Large intestine (tissue), 3 donors: ENCODE data around the gene OPCML. TPM values are rescaled to one million over a fixed set of nuclear protein-coding genes. Genes with fewer than 3 reads are reported as not detected.

Source experiments
- DNase-seq, 2 donors: peaks; one replicate each; pipeline versions ENCODE4 v3.0.0 to v3.0.0-alpha.2; 2013
- H3K27ac ChIP-seq: one replicate; pipeline ENCODE4 v1.5.1; 2013; ENCODE audit warnings: low read length
- H3K27me3 ChIP-seq: 2 replicates; pipeline ENCODE4 v1.6.1; 2013; ENCODE audit warnings: low read length; ENCODE audit not compliant: control insufficient read depth, insufficient read depth
- H3K36me3 ChIP-seq: 2 replicates; pipeline ENCODE4 v1.6.1; 2013; ENCODE audit warnings: low read length; ENCODE audit not compliant: control insufficient read depth, insufficient read depth
- H3K4me1 ChIP-seq: one replicate; pipeline ENCODE4 v1.6.1; 2013; ENCODE audit warnings: low read length; ENCODE audit not compliant: control insufficient read depth, insufficient read depth
- H3K4me3 ChIP-seq: one replicate; pipeline ENCODE4 v1.5.1; 2013; ENCODE audit warnings: low read length
- H3K9me3 ChIP-seq: one replicate; pipeline ENCODE4 v1.6.1; 2013; ENCODE audit warnings: mild to moderate bottlenecking, low read depth, low read length, moderate library complexity; ENCODE audit not compliant: control insufficient read depth
- WGBS: methylation state at CpG from one replicate; pipeline ENCODE4 v1.1.5; 2013; ENCODE audit warnings: low lambda C conversion rate; ENCODE audit not compliant: insufficient coverage; 5-methylcytosine and 5-hydroxymethylcytosine counted together
- polyA plus RNA-seq: library from polyadenylated mRNA; unstranded; fragments of 120-200 nt; gene quantifications from one replicate; pipeline ENCODE4 v1.2.1, GENCODE V29; 2013

OPCML gene
- polyA plus RNA-seq, 1 donor, result 1.4 TPM

- no peak overlapping the region for H3K4me3 ChIP-seq
- no peaks in the 10 kb centered on the region for H3K36me3 ChIP-seq
- no CpG with 5 or more reads among the region's 6 CpGs for WGBS
- no peaks in the 10 kb centered on the region for H3K27me3 ChIP-seq
- no peak overlapping the region for H3K27ac ChIP-seq
- DNase-seq, result no peak
- no peaks in the 10 kb centered on the region for H3K9me3 ChIP-seq
- H3K4me1 ChIP-seq, result no peaks in the 10 kb centered on the region
Observed at GRCh38 chr11:132811649-132812048, 720.7 kb downstream of the OPCML start.

- no peak overlapping the region for H3K27ac ChIP-seq
- no peaks in the 10 kb centered on the region for H3K4me1 ChIP-seq
- H3K9me3 ChIP-seq, result no peaks in the 10 kb centered on the region
- H3K27me3 ChIP-seq, result no peaks in the 10 kb centered on the region
- no peaks in the 10 kb centered on the region for H3K36me3 ChIP-seq
- DNase-seq, result no peak
- WGBS, result no CpG with 5 or more reads among the region's 6 CpGs
- no peak overlapping the region for H3K4me3 ChIP-seq
Observed at GRCh38 chr11:132809070-132809469, 723.2 kb downstream of the OPCML start.

DNA sequence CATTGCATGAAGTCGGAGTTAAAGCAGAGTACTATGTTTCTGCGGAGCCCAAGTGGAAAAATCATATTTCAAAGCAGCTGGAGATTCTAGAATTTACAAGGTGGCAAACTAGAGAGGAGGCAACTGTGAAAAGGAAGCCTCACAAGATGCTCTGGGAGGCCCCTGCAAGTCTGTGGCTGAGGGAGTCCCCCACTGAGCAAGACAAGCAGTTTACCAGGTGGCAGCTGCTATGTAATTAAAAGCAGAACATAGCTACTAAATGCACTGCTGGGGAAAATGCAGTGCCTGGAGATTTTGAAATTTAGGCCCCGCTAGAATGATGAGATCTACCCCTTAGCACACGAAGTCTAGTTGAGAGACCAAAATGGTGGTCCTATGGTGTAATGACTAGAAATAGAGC is 728.0 kb downstream of the OPCML start:
- Histone ChIP-seq H3K4me1 (no peaks in the 10 kb centered on the region), H3K4me3 (no peak overlapping the region), H3K27ac (no peak overlapping the region), H3K36me3 (no peaks in the 10 kb centered on the region), H3K27me3 (no peaks in the 10 kb centered on the region), H3K9me3 (no peaks in the 10 kb centered on the region)
- no CpG with 5 or more reads among the region's 4 CpGs for WGBS
- no peak for DNase-seq

DNA sequence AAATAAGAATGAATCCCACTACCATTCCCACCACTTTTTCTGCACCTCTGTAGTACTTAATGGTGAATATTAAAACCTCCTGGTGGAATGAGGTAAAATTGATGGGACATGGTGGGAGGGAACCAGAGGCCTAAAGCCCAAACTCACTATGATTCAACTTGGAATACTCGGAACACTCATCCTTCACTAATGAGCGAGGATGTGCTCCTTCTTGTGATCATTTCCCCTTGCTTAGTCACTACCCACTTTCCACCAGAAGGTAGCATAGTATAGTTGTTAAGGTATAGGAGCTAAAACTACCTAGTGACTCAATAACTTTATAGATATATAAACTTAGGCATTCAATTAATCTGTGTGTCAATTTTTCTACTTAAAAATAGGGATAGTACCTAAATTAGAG is 728.9 kb downstream of the OPCML start:
- Histone ChIP-seq H3K9me3 (no peaks in the 10 kb centered on the region), H3K27me3 (no peaks in the 10 kb centered on the region), H3K4me3 (no peak overlapping the region), H3K4me1 (no peaks in the 10 kb centered on the region), H3K27ac (no peak overlapping the region), H3K36me3 (no peaks in the 10 kb centered on the region)
- no CpG with 5 or more reads among the region's 2 CpGs for WGBS
- DNase-seq, result no peak

DNA sequence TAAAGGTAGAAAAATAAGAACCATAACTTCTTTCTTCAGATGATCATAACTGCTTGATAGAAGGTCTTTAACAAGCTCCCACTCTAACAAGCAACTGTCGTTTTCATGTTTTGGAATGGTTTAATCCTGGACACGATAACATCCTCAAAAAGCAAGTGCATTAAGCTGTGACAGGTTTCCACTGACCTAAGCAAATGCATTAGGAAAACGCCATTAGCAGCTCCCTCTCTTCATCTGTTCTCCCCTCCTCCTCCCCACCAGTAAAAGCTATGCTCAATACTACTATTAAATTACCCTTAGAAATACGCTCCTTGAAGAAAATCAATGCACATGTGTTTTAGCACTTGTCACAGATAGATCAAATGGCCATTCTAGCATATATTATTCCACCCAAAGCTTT is 729.4 kb downstream of the OPCML start:
- H3K4me1 ChIP-seq, result no peaks in the 10 kb centered on the region
- no peak overlapping the region for H3K27ac ChIP-seq
- no peak overlapping the region for H3K4me3 ChIP-seq
- no peaks in the 10 kb centered on the region for H3K9me3 ChIP-seq
- no peak for DNase-seq
- no peaks in the 10 kb centered on the region for H3K36me3 ChIP-seq
- 65% methylated on average over 2 of the region's 4 CpGs for WGBS
- no peaks in the 10 kb centered on the region for H3K27me3 ChIP-seq

DNA sequence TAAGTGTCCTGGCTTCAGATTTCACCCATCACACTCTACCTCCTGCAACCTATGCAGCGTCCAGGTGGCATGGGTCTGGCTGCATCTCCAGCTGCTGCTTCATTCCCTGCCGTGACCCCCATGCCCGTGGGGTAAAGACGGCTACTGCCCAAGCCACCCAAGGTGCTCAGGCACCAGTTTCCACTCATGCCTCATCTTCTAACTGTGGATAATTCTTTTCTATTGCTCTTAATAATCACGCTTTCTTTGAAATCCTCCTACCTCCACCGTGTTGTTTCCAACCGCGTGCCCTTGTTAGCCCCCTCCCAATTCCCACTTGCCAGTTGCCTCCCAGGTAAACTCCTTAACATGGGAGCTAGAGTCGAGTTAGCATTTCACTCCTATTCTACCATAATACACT is 738.5 kb downstream of the OPCML start:
- H3K36me3 ChIP-seq, result no peaks in the 10 kb centered on the region
- peaks cover 2% of the 10 kb centered on the region for H3K9me3 ChIP-seq
- WGBS, result 86% methylated on average over 4 of the region's 9 CpGs
- H3K4me1 ChIP-seq, result no peaks in the 10 kb centered on the region
- H3K4me3 ChIP-seq, result no peak overlapping the region
- no peak overlapping the region for H3K27ac ChIP-seq
- no peaks in the 10 kb centered on the region for H3K27me3 ChIP-seq
- DNase-seq, result no peak

DNA sequence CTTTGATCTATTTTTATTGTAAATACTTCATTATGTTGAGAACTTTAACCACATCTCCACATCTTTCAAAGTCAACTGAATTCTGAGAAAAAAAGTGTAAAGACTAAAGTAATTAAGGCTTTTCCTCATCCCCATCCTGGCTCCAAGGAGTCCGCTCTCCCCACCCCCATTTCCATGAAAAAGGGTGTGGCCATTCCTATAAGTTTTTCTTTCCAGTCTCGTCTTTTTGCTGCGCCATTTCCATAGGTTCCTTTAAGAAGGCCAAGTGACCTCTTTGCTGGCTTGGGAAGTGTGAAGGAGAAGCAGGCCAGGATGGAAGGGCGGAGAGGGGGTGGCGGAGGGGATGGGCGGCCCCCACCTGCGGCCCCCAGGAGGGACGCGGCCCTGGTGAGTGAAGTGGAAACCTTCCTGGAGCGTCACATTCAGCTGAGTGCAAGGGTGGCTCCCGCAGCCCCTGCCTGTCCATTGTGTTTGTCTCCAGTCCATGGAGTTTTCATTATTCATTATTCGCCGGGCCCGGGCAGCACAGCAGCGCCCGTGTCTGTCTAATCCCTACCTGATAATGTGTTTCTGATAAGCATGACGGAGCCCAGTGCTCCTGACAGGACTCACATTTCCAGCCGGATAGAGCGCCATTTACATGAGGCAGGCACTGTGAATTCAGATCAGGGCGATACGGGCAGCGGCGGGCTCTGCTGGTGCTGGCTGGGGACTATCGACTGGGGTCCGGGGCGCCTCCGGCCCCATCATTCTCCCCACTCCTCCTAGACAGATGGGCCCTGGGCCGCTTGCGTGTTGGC is 739.8 kb downstream of the OPCML start:
- no peak for DNase-seq
- Histone ChIP-seq H3K27me3 (no peaks in the 10 kb centered on the region), H3K4me1 (no peaks in the 10 kb centered on the region), H3K36me3 (no peaks in the 10 kb centered on the region), H3K27ac (no peak overlapping the region), H3K9me3 (peaks cover 2% of the 10 kb centered on the region), H3K4me3 (no peak overlapping the region)
- no CpG with 5 or more reads among the region's 29 CpGs for WGBS

- Histone ChIP-seq H3K4me1 (no peaks in the 10 kb centered on the region), H3K27ac (no peak overlapping the region), H3K9me3 (peaks cover 2% of the 10 kb centered on the region), H3K4me3 (no peak overlapping the region), H3K27me3 (no peaks in the 10 kb centered on the region), H3K36me3 (no peaks in the 10 kb centered on the region)
- no CpG with 5 or more reads among the region's 7 CpGs for WGBS
- no peak for DNase-seq
Observed at GRCh38 chr11:132790971-132791370, 741.3 kb downstream of the OPCML start.

DNA sequence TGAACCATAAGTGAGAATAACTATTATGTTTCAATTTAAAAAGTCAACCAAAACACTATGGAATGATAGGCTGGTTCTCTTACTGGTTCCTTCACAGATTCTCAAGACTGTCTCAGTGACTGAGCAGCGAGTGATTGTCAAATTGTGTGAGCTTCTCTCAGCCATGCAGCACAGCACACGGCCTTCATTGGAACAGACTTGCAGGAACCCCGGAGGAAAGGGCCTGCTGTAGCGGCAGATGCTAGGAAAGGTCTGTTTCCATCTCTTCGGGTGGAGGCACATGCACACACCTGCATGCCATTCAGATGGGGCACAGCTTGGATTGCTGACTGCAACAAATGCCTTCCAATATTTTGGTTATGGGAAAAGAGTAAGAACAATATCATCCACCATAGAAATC is 741.8 kb downstream of the OPCML start:
- Histone ChIP-seq H3K27me3 (no peaks in the 10 kb centered on the region), H3K4me3 (no peak overlapping the region), H3K36me3 (no peaks in the 10 kb centered on the region), H3K9me3 (peaks cover 2% of the 10 kb centered on the region), H3K27ac (no peak overlapping the region), H3K4me1 (no peaks in the 10 kb centered on the region)
- DNase-seq, result no peak
- WGBS, result no CpG with 5 or more reads among the region's 5 CpGs

DNA sequence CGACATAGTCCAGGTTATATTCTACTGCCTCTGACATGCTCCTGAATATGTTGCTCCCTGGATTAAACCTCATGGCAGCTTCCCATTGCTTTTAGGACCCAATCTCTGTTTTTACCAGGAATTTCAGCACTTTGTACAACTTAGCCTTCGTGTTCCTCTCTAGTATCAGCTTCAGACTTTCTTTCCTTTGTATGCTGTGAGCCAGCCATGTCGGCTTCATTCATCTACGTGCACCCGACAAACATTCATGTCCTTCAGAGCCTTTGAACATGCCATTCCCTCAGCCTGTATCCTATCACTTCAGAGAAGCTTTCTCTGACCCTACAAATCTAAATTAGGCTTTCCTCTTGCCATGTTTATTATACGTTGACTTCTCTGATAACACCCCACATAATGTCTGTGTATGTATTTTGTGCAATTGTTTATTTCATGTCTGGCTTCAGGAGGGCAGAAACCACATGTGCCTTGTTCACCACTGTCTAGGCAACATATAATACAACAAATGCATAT is 743.4 kb downstream of the OPCML start:
- H3K4me1 ChIP-seq, result no peaks in the 10 kb centered on the region
- H3K27me3 ChIP-seq, result no peaks in the 10 kb centered on the region
- peaks cover 2% of the 10 kb centered on the region for H3K9me3 ChIP-seq
- H3K27ac ChIP-seq, result no peak overlapping the region
- no peaks in the 10 kb centered on the region for H3K36me3 ChIP-seq
- no peak overlapping the region for H3K4me3 ChIP-seq
- WGBS, result 56% methylated on average over 6 of the region's 6 CpGs
- DNase-seq, result no peak

GRCh38 chr11:132785878-132786277 is 746.4 kb downstream of the OPCML start:
- WGBS, result 81% methylated on average over 2 of the region's 4 CpGs
- no peaks in the 10 kb centered on the region for H3K4me1 ChIP-seq

More at GRCh38 chr11:132785878-132786277, 746.4 kb downstream of the OPCML start:
- H3K27me3 ChIP-seq, result no peaks in the 10 kb centered on the region
- no peaks in the 10 kb centered on the region for H3K9me3 ChIP-seq
- H3K36me3 ChIP-seq, result no peaks in the 10 kb centered on the region
- no peak overlapping the region for H3K27ac ChIP-seq
- H3K4me3 ChIP-seq, result no peak overlapping the region
- no peak for DNase-seq
